ENCODE measurements around the gene TRMT61B. TPM values are rescaled to one million over a fixed set of nuclear protein-coding genes. Genes with fewer than 3 reads are reported as not detected.

The TRMT61B gene
- total and polyA plus RNA-seq, 2 of the 13 experiments (the other 11 are each of a cell fraction or from before 2014, with no cell fraction given): 19.7 to 23.5 TPM

DNA sequence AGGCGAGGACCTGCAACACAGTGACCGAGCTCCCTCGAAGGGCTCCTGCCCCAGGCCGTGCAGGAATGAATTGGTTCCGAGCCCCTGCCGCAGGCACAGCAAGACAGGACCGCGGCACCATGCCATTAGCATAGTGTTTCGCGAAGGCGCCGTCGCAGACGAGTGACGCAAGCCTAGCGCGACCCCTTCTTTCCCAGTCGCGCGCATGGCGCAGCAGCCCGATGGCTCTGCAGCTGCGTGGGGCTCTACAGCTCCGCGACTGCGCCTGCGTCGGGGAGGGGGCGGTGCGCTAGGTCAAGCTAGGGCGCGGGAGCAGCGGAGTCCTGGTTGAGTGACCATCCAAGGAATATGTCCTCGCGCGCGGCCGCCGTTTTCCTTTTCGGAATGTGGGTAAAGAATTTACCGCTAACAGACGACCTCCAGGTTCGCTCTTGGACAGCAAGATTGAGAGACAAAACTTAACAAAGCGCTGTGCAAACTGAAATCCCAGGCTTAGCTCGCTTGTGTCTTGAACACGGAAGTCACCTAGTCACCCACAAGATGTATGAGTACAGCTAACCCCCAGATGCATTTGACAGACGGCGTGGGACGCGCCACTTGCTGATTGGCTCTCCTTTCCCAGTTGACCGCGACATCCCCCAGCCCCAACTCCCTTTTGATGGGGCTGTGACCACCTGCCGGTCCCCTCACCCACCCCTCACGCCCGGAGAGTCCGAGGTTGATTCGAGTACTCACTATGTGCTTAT, at the start of gene TRMT61B (continued):
- TF ChIP-seq, protein P1, sequence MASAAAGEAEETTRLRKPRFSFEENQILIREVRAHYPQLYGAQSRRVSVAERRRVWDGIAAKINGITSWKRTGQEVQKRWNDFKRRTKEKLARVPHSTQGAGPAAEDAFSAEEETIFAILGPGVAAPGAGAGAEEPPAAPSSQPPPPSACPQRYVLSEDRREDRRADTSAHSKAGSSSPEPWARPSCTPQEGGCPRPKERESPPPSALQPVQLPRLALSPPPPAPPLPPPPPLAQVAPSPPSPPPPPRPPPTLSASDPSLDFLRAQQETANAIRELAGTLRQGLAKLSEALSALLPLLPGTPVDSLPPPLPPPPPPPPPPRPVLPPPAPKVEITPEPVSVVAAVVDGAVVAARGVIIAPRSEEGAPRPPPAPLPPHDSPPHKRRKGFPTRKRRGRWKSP (CRISPR knock-in tag; IDR thresholded peaks at IDR 0.05): peak; percentile 94
- TF ChIP-seq EHMT2 (IDR thresholded peaks at IDR 0.05; ENCODE audit: borderline replicate concordance, low read depth, low read length) (peak; percentile 22; the same call in 1 of the 2 replicates), GLI4 (CRISPR knock-in tag; IDR thresholded peaks at IDR 0.05; ENCODE audit: borderline replicate concordance) (0 out of 2 replicates have a peak, but pooled peaks have one; percentile 74), ZNF333 (CRISPR knock-in tag; IDR thresholded peaks at IDR 0.05; ENCODE audit: borderline replicate concordance) (peak; percentile 64; the same call in 1 of the 2 replicates), ONECUT2 (CRISPR knock-in tag; IDR thresholded peaks at IDR 0.05) (no peak), SMAD9 (CRISPR knock-in tag; IDR thresholded peaks at IDR 0.05) (peak; percentile 88), NFE2 (CRISPR knock-in tag; IDR thresholded peaks at IDR 0.05) (0 out of 2 replicates have a peak, but pooled peaks have one; percentile 30), ZNF644 (CRISPR knock-in tag; IDR thresholded peaks at IDR 0.05; ENCODE audit: low read depth) (0 out of 2 replicates have a peak, but pooled peaks have one; percentile 38), MZF1 (CRISPR knock-in tag; IDR thresholded peaks at IDR 0.05; ENCODE audit: borderline replicate concordance) (no peak), ARNT2 (CRISPR knock-in tag; IDR thresholded peaks at IDR 0.05; ENCODE audit: low read depth) (peak; percentile 86), ZNF629 (CRISPR knock-in tag; conservative IDR thresholded peaks at IDR 0.05) (no peak), POLR2AphosphoS5 (IDR thresholded peaks at IDR 0.05; ENCODE audit: low read depth, low read length) (peak; percentile 96), GTF3A (CRISPR knock-in tag; conservative IDR thresholded peaks at IDR 0.05) (peak; percentile 67), BHLHE40 (IDR thresholded peaks at IDR 0.05; ENCODE audit: low read length) (no peak), MTA1 (CRISPR knock-in tag; IDR thresholded peaks at IDR 0.05; ENCODE audit: borderline replicate concordance) (peak; percentile 55; the same call in 1 of the 2 replicates), ZC3H13 (CRISPR knock-in tag; IDR thresholded peaks at IDR 0.05) (peak; percentile 65; the same call in 1 of the 2 replicates), ATF7 (IDR thresholded peaks at IDR 0.05) (no peak), ATF7 (CRISPR knock-in tag; IDR thresholded peaks at IDR 0.05) (peak; percentile 86), ZNF614 (CRISPR knock-in tag; IDR thresholded peaks at IDR 0.05; ENCODE audit: borderline replicate concordance) (peak; percentile 97; the same call in 1 of the 2 replicates), ZFYVE20 (CRISPR knock-in tag; IDR thresholded peaks at IDR 0.05; ENCODE audit: borderline replicate concordance, low read depth) (peak; percentile 46; the same call in 1 of the 2 replicates)
- TF ChIP-seq, protein P2, sequence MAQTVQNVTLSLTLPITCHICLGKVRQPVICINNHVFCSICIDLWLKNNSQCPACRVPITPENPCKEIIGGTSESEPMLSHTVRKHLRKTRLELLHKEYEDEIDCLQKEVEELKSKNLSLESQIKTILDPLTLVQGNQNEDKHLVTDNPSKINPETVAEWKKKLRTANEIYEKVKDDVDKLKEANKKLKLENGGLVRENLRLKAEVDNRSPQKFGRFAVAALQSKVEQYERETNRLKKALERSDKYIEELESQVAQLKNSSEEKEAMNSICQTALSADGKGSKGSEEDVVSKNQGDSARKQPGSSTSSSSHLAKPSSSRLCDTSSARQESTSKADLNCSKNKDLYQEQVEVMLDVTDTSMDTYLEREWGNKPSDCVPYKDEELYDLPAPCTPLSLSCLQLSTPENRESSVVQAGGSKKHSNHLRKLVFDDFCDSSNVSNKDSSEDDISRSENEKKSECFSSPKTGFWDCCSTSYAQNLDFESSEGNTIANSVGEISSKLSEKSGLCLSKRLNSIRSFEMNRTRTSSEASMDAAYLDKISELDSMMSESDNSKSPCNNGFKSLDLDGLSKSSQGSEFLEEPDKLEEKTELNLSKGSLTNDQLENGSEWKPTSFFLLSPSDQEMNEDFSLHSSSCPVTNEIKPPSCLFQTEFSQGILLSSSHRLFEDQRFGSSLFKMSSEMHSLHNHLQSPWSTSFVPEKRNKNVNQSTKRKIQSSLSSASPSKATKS (CRISPR knock-in tag; IDR thresholded peaks at IDR 0.05): no peak
- TF ChIP-seq, protein P3, sequence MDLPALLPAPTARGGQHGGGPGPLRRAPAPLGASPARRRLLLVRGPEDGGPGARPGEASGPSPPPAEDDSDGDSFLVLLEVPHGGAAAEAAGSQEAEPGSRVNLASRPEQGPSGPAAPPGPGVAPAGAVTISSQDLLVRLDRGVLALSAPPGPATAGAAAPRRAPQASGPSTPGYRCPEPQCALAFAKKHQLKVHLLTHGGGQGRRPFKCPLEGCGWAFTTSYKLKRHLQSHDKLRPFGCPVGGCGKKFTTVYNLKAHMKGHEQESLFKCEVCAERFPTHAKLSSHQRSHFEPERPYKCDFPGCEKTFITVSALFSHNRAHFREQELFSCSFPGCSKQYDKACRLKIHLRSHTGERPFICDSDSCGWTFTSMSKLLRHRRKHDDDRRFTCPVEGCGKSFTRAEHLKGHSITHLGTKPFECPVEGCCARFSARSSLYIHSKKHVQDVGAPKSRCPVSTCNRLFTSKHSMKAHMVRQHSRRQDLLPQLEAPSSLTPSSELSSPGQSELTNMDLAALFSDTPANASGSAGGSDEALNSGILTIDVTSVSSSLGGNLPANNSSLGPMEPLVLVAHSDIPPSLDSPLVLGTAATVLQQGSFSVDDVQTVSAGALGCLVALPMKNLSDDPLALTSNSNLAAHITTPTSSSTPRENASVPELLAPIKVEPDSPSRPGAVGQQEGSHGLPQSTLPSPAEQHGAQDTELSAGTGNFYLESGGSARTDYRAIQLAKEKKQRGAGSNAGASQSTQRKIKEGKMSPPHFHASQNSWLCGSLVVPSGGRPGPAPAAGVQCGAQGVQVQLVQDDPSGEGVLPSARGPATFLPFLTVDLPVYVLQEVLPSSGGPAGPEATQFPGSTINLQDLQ (CRISPR knock-in tag; IDR thresholded peaks at IDR 0.05): peak; percentile 85; the same call in 1 of the 2 replicates
- TF ChIP-seq, protein P4, sequence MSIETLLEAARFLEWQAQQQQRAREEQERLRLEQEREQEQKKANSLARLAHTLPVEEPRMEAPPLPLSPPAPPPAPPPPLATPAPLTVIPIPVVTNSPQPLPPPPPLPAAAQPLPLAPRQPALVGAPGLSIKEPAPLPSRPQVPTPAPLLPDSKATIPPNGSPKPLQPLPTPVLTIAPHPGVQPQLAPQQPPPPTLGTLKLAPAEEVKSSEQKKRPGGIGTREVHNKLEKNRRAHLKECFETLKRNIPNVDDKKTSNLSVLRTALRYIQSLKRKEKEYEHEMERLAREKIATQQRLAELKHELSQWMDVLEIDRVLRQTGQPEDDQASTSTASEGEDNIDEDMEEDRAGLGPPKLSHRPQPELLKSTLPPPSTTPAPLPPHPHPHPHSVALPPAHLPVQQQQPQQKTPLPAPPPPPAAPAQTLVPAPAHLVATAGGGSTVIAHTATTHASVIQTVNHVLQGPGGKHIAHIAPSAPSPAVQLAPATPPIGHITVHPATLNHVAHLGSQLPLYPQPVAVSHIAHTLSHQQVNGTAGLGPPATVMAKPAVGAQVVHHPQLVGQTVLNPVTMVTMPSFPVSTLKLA (IDR thresholded peaks at IDR 0.05): peak; percentile 91
